HG03442 (cell line): ENCODE data around the gene PBX4.
A peak's percentile ranks its signal among the peaks of the same experiment; 100 is the strongest.
"Not testable (repeated sequence)": the region's sequence is repeated elsewhere in the genome, so short reads cannot be mapped to it uniquely, and the experiment has no call there.

ENCODE experiments used
- ATAC-seq: cut with Tn5 transposase; IDR thresholded peaks from one replicate; pipeline ENCODE4 v1.9.1; 2021; ENCODE audit warnings: mild to moderate bottlenecking, moderate library complexity; ENCODE audit not compliant: unreplicated experiment

The PBX4 gene

DNA sequence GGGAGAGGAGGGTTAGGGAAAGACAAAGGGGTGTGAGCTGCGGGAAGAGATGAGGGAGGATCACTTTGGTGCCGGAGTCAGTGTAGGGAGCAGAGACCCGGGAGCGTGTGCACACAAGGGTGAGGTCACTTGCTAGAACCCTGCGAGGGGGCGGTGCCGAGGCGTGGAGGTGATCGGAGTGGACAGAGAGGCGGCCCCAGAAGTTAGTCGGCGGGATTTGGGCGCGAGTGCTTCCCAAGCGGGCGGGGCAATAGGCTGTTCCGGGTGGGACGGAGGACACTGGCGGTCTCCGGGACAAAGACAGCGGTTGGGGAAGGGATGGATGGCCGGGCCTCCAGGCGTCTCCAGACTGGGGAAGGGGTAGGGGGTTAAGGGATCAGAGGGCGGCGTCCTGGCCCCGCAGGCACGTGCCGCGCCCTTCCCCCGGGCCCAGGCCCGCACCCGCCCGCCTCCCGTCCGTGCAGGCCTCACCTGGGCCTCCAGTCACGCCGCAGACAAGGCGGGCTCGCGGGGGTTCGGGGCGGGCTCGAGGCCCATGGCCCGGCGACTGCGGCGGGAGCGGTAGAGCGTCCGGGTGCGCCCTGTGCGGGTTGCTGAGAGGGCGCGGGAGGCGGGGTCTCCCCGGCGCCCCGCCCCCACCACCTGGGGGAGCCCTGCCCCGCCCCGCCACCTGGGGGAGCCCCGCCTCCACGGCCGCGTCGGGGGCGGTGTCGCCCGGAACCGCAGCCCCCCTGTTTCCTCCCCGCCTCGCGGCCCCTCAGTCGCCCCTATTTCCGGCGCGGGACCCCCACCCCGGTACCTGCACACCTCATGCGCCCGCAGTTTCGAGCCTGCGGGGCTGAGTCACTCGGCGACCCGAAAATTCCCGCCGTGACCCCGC, 9.4 kb upstream of the PBX4 start, which contains the start of gene LPAR2:
Gene LPAR2 (minus strand): TSS at position 600 of the 880 bp plus-strand sequence. CDS start 945 bp downstream, outside the sequence.
- peak; percentile 60 for ATAC-seq

DNA sequence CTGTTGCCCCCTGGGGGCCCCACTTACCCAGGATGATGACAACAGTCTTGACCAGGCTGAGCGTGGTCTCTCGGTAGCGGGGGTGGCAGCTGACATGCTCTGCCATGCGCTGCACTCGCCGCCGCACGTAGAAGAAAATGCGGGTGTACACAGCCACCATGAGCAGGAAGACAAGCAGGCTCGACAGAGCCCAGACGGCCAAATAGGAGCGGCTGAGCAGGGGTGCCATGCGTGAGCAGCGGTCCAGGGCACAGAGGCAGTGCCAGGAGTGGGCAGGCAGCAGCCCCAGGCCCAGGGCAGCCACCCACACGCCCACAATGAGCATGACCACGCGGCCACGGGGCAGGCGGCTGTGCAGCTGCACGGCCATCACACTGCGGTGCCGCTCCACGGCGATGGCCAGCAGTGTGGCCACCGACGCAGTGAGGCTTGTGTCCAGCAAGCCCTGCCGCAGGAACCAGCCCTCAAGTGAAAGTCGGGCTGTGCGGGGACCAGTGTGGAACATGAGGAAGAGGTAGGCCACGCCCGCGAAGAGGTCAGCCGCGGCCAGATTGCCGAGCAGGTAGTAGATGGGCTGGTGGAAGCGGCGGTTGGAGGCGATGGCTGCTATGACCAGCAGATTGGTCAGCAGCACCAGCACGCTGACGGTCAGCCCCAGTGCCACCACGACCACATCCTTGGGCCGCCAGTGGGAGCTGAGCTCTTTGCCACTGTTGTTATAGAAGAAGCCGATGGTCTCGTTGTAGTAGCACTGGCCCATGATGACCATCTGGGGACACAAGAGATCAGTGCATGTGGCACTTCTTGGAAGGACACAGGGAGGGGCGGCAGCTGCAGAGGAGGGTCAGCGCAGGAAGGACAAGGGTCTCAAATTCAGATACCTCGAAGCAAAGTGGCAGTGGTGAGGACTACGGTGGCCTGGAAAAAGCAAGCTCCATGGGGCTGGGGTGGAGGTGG, 8.3 kb upstream of the PBX4 start:
- ATAC-seq, result no peak

GRCh38 chr19:19624032-19624570, 5.6 kb upstream of the PBX4 start:
- no peak for ATAC-seq

- no peak for ATAC-seq
These were observed 4.9 kb upstream of the PBX4 start for GRCh38 chr19:19623383-19623782.

GRCh38 chr19:19619849-19620210, 1.3 kb upstream of the PBX4 start:
- ATAC-seq, result no peak

DNA sequence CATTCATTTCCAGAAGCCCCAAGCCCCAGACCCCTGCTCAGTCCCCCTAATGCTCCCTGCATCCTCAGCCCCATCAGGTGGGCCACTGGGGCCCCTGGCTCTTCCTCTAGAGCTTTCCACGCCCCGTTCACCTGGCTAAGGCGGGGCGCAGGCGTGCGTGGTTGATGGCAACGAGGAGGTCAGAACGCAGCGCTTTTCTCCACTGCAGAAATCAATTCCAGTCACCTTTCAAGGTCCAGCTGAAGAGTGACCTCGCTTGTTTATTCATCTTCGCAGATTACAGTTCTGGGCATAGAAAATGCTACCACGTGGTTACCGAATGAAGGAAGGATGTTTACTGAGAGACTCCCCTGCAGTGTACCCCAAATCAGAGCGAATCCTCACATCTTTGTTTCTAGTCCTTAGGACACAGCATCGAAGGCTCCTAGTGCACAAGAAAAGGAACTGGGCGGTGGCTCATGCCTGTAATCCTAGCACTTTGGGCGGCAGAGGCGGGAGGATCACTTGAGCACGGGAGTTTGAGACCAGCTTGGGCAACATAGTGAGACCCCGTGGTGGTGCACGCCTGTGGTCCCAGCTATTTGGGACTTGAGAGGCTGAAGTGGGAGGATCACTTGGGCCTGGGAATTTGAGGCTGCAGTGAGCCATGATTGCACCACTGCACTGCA, 828 bp upstream of the PBX4 start:
- no peak for ATAC-seq

DNA sequence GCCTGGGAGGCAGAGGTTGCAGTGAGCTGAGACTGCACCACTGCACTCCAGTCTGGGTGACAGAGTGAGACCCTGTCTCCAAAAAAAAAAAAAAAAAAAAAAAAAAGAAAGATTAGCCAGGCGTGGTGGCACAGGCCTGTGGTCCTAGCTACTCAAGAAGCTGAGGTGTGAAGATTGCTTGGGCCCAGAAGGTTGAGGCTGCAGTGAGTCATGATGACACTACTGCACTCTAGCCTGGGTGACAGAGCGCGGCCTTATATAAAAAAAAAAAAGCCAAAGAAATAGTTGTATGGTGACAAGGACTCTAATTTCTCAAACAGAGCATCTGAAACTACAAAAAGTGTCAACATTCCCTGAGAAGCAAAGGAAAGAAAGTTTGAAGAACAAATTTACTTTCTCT, 3.4 kb downstream of the PBX4 start:
- no peak for ATAC-seq

DNA sequence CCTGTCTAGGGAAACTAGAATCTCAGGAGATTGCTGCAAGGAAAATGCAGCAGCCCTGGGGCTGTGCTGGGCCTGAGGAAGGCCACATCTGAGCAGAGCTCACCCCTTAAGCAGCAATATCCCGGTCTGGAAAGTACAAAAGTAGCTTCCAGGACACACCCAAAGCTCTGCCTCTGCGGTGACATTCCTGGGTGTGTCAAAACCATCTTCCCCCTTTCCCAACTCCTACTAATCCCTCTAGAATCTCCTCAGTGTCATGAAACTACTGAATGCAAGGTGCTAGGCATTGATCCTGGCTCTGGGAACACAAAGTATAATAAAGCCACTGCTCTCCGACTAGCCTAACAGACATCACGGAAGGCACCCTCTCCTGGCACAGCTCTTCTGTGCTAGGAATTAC, 5.0 kb downstream of the PBX4 start:
- ATAC-seq, result no peak

DNA sequence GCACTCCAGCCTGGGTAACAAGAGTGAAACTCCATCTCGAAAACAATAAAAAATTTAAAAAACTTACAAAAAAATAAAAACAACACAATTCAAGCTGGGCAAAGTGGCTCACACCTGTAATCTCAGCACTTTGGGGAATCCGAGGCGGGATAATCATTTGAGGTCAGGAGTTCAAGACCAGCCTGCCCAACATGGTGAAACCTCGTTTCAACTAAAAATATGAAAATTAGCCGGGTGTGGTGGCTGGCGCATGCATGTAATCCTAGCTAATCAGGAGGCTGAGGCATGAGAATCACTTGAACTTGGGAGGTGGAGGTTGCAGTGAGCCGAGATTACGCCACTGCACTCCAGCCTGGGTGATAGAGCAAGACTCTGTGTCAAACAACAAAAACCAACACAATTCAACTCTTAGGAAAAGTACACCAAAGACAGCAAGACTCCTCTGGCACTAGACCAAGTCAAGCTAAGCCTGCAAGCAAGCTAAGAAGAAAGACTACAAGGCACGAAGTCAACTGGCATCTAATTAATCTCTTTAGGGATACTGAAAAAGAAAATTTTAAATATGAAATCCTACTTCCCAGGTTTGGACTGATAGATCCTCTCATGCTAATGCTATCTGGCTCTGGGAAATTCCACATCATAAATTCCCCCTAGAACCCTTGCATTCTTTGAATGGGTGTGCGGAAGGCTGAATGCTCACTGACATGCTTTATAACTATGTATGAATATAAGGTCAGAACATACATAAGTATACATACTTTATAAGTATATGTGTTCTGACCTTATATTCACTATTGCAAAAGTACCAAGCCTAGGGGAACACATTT, 7.9 kb downstream of the PBX4 start:
- ATAC-seq, result no peak

DNA sequence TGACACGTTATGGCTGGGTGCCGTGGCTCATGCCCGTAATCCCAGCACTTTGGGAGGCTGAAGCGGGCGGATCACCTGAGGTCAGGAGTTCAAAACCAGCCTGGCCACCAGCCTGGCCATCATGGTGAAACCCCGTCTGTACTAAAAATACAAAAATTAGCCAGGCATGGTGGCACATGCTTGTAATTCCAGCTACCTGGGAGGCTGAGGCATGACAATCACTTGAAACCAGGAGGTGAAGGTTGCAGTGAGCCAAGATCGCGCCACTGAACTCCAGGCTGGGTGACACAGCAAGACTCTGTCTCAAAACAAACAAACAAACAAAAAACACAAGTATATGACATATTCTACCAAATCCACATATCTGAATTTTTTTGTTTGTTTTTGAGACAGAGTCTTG, 11.8 kb downstream of the PBX4 start:
- not testable (repeated sequence) for ATAC-seq

GRCh38 chr19:19606021-19606420, 12.5 kb downstream of the PBX4 start:
- ATAC-seq, result no peak

GRCh38 chr19:19602713-19603324, 15.7 kb downstream of the PBX4 start:
- ATAC-seq, result no peak

- ATAC-seq, result no peak
These were observed 16.3 kb downstream of the PBX4 start for GRCh38 chr19:19602136-19602712.

GRCh38 chr19:19600793-19601330, 17.6 kb downstream of the PBX4 start:
- no peak for ATAC-seq

DNA sequence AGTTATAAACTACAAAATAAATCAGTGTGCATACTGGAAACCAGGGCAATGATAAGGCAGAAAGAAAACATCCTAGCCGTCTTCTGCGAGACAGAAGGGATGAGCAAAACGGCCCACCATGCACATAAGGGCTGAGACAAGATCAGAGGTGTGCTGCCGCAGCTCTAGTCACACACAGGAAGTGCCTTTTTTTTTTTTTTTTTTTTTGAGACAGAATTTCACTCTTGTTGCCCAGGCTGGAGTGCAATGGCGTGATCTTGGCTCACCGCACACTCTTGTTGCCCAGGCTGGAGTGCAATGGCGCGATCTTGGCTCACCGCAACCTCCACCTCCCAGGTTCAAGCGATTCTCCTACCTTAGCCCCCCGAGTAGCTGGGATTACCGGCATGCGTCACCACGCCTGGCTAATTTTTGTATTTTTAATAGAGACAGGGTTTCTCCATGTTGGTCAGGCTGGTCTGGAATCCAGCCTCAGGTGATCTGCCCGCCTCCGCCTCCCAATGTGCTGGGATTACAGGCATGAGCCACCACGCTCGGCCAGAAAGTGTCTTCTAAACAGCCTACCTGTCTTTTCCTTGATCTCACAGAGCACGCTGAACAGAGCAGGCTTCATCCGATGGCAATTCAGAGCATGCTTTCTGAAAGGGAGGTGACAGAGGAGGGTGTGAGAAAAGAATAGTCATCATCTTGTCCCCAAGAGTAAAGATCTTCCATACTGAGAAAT, 19.6 kb downstream of the PBX4 start:
- not testable (repeated sequence) for ATAC-seq

GRCh38 chr19:19597809-19598306, 20.6 kb downstream of the PBX4 start:
- peak; percentile 58 for ATAC-seq

GRCh38 chr19:19595171-19595701, 23.3 kb downstream of the PBX4 start:
- ATAC-seq, result no peak

DNA sequence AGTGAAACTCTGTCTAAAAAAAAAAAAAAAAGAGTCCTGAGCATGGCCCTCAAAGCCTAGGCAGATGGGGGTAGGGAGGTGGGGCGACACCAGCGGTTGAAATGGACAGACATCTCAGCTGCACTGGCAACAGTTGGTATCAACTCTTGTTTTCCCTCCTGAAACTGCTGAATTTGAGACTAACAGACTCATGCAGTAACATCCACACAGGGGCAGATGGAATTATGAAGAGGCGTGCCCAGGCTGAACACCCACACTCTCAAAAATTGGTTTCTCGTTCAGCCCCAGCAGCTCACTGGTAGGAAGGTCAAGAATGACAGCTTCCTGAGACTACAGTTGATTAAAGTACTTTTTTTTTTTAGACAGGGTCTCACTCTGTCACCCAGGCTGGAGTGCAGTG, 24.1 kb downstream of the PBX4 start:
- no peak for ATAC-seq
